H1 (cell line): ENCODE measurements around the gene THTPA. TPM values are rescaled to one million over a fixed set of nuclear protein-coding genes. Genes with fewer than 3 reads are reported as not detected.

Experiments used
- CTCF ChIA-PET: fragments of 300-600 bp; sonication (Branson Sonifier 250); formaldehyde crosslinking; loops from one replicate; lab custom pipeline; 2021; ENCODE audit not compliant: partially characterized antibody; lab: Charles Lee
- POLR2A ChIA-PET: fragments of 300-600 bp; sonication (Branson Sonifier 250); formaldehyde crosslinking; loops from one replicate; lab custom pipeline; 2021; ENCODE audit warnings: inconsistent platforms; ENCODE audit not compliant: partially characterized antibody; lab: Charles Lee
- DNase-seq, 2 experiments: peaks; one replicate each; pipeline versions ENCODE4 v3.0.0 to v3.0.0-alpha.2; 2010 to 2022; ENCODE audit warnings: low spot score in 2 of 2, low read depth in 1 of 2, mixed read lengths in 1 of 2
- FAIRE-seq: peaks from 2 replicates; lab custom pipeline; 2011; peaks lifted over from hg19 to GRCh38; lab: Jason Lieb, UNC
- H2AFZ ChIP-seq: 2 replicates; pipeline ENCODE4 v1.8.1; 2012; ENCODE audit warnings: low read length, inconsistent platforms
- H2AK5ac ChIP-seq: 2 replicates; pipeline ENCODE4 v1.6.1; 2013; ENCODE audit warnings: low read depth, low read length
- H2BK120ac ChIP-seq: replicated peaks from 2 replicates; pipeline ENCODE3; 2013; ENCODE audit warnings: low read depth, low read length, inconsistent platforms
- H2BK12ac ChIP-seq: 2 replicates; pipeline ENCODE4 v1.6.1; 2013; ENCODE audit warnings: low read depth, low read length
- H2BK15ac ChIP-seq: 2 replicates; pipeline ENCODE4 v1.6.1; 2013; ENCODE audit warnings: low read length
- H2BK20ac ChIP-seq: 2 replicates; pipeline ENCODE4 v1.6.1; 2013; ENCODE audit warnings: low read length
- H2BK5ac ChIP-seq: 2 replicates; pipeline ENCODE4 v1.6.1; 2013; ENCODE audit warnings: low read depth, low read length
- H3K14ac ChIP-seq: 2 replicates; pipeline ENCODE4 v1.6.1; 2013; ENCODE audit warnings: inconsistent platforms; ENCODE audit not compliant: insufficient read length
- H3K18ac ChIP-seq: 2 replicates; pipeline ENCODE4 v1.6.1; 2013; ENCODE audit warnings: low read length; ENCODE audit errors: extremely low read depth
- H3K23ac ChIP-seq: 2 replicates; pipeline ENCODE4 v1.6.1; 2013; ENCODE audit warnings: inconsistent platforms; ENCODE audit not compliant: insufficient read length
- H3K23me2 ChIP-seq: 2 replicates; pipeline ENCODE4 v1.6.1; 2013; ENCODE audit warnings: low read depth, low read length
- H3K27ac ChIP-seq: 2 replicates; pipeline ENCODE4 v1.6.1; 2011; ENCODE audit warnings: low read depth, low read length, inconsistent platforms
- H3K27me3 ChIP-seq, 4 experiments: replicated peaks in 1 of 4; 1 replicate in 1 of 4; 2 replicates in 3 of 4; pipeline versions ENCODE4 v1.6.1 to v1.8.1; 2011 to 2013; ENCODE audit warnings: low read length in 3 of 4, mild to moderate bottlenecking in 3 of 4, inconsistent platforms in 2 of 4, mixed read lengths in 2 of 4, moderate library complexity in 1 of 4; ENCODE audit not compliant: control insufficient read depth in 3 of 4, insufficient read depth in 3 of 4; ENCODE audit errors: extremely low read depth in 1 of 4
- H3K36me3 ChIP-seq, 4 experiments: 2 replicates each; pipeline versions ENCODE4 v1.6.1 to v1.8.1; 2011 to 2013; ENCODE audit warnings: mild to moderate bottlenecking in 4 of 4, low read length in 3 of 4, moderate library complexity in 2 of 4, control low read depth in 1 of 4, inconsistent platforms in 1 of 4; ENCODE audit not compliant: insufficient read depth in 4 of 4, control insufficient read depth in 2 of 4
- H3K4ac ChIP-seq: replicated peaks from 2 replicates; pipeline ENCODE3; 2013; ENCODE audit warnings: low read length, low read depth, mixed read lengths, inconsistent platforms; ENCODE audit not compliant: insufficient read length
- H3K4me1 ChIP-seq, 4 experiments: replicated peaks in 1 of 4; 1 replicate in 1 of 4; 2 replicates in 3 of 4; pipeline versions ENCODE4 v1.6.1 to v1.8.1; 2011 to 2013; ENCODE audit warnings: low read length in 3 of 4, inconsistent platforms in 2 of 4, mixed read lengths in 1 of 4; ENCODE audit not compliant: insufficient read depth in 4 of 4, control insufficient read depth in 3 of 4
- H3K4me2 ChIP-seq, 2 experiments: 2 replicates each; pipeline versions ENCODE4 v1.6.1 to v1.8.1; 2011 to 2013; ENCODE audit warnings: low read depth in 2 of 2, low read length in 2 of 2, control low read depth in 1 of 2, inconsistent platforms in 1 of 2, mild to moderate bottlenecking in 1 of 2; ENCODE audit not compliant: insufficient read depth in 1 of 2
- H3K4me3 ChIP-seq, 4 experiments: fragments of 200-600, 300-600 bp in 1 of 4; sonication (generic), shearing (Covaris generic), sonication (Bioruptor Twin) in 1 of 4; 2 replicates each; pipeline versions ENCODE4 v1.5.1 to v1.8.1; 2011 to 2016; ENCODE audit warnings: low read length in 4 of 4, low read depth in 3 of 4, control low read depth in 2 of 4, inconsistent platforms in 2 of 4, mild to moderate bottlenecking in 2 of 4, mixed read lengths in 1 of 4, moderate library complexity in 1 of 4; ENCODE audit not compliant: insufficient read depth in 2 of 4; ENCODE audit errors: extremely low read depth in 1 of 4
- H3K56ac ChIP-seq: replicated peaks from 2 replicates; pipeline ENCODE3; 2013; ENCODE audit warnings: low read depth, mild to moderate bottlenecking, mixed read lengths, low read length, inconsistent platforms; ENCODE audit not compliant: insufficient read length
- H3K79me1 ChIP-seq: 2 replicates; pipeline ENCODE4 v1.6.1; 2013; ENCODE audit warnings: low read depth, low read length, control low read depth
- H3K79me2 ChIP-seq, 2 experiments: 2 replicates each; pipeline versions ENCODE4 v1.6.1 to v1.8.1; 2012 to 2013; ENCODE audit warnings: low read length in 2 of 2, mild to moderate bottlenecking in 2 of 2, inconsistent platforms in 1 of 2; ENCODE audit not compliant: insufficient read depth in 2 of 2, control insufficient read depth in 1 of 2
- H3K9ac ChIP-seq, 4 experiments: replicated peaks in 1 of 4; 1 replicate in 1 of 4; 2 replicates in 3 of 4; pipeline versions ENCODE4 v1.6.1 to v1.8.1; 2011 to 2013; ENCODE audit warnings: low read depth in 3 of 4, low read length in 3 of 4, control low read depth in 2 of 4, mild to moderate bottlenecking in 2 of 4, moderate library complexity in 2 of 4, inconsistent platforms in 1 of 4; ENCODE audit errors: extremely low read depth in 1 of 4
- H3K9me3 ChIP-seq, 2 experiments: 2 replicates each; pipeline versions ENCODE4 v1.6.1 to v1.8.1; 2012 to 2013; ENCODE audit warnings: mild to moderate bottlenecking in 2 of 2, moderate library complexity in 2 of 2, control low read depth in 1 of 2, inconsistent platforms in 1 of 2, low read depth in 1 of 2, low read length in 1 of 2, mixed read lengths in 1 of 2; ENCODE audit not compliant: insufficient read depth in 2 of 2
- H4K20me1 ChIP-seq, 2 experiments: replicated peaks in 1 of 2; 2 replicates each; pipeline versions ENCODE3 to v1.8.1; 2011 to 2013; ENCODE audit warnings: inconsistent platforms in 2 of 2, low read length in 2 of 2, mild to moderate bottlenecking in 1 of 2; ENCODE audit not compliant: insufficient read depth in 2 of 2, control insufficient read depth in 1 of 2
- H4K5ac ChIP-seq: 2 replicates; pipeline ENCODE4 v1.6.1; 2013; ENCODE audit warnings: low read length, low read depth, mixed read lengths, inconsistent platforms; ENCODE audit not compliant: insufficient read length
- H4K8ac ChIP-seq: 2 replicates; pipeline ENCODE4 v1.8.0; 2013; ENCODE audit warnings: mild to moderate bottlenecking, moderate library complexity, low read length, inconsistent platforms; ENCODE audit not compliant: insufficient read depth; ENCODE audit errors: extremely low read depth
- H4K91ac ChIP-seq: replicated peaks from 2 replicates; pipeline ENCODE3; 2013; ENCODE audit warnings: low read length, mixed read lengths, inconsistent platforms; ENCODE audit not compliant: insufficient read length
- ASH2L ChIP-seq: fragments of 200-600, 300-600 bp; sonication (generic); IDR thresholded peaks from one replicate; pipeline ENCODE4 v1.7.1; 2017; ENCODE audit warnings: low read length
- BCL11A ChIP-seq, 2 experiments: IDR thresholded peaks; one replicate each; pipeline ENCODE4 v1.6.1; 2011; ENCODE audit warnings: low read depth in 2 of 2, low read length in 2 of 2, mild to moderate bottlenecking in 2 of 2
- BRCA1 ChIP-seq: IDR thresholded peaks from 2 replicates; pipeline ENCODE4 v1.6.1; 2012; ENCODE audit warnings: low read depth, low read length, improper control_type of control experiment
- JUND ChIP-seq: IDR thresholded peaks from 2 replicates; pipeline ENCODE4 v1.6.1; 2011; ENCODE audit warnings: mild to moderate bottlenecking, improper control_type of control experiment, low read length
- RBBP5 ChIP-seq: IDR thresholded peaks from 2 replicates; pipeline ENCODE4 v1.7.1; 2012; ENCODE audit warnings: low read depth, mild to moderate bottlenecking, inconsistent platforms, low read length, moderate library complexity, borderline replicate concordance
- YY1 ChIP-seq: IDR thresholded peaks from 2 replicates; pipeline ENCODE4 v1.6.1; 2011; ENCODE audit warnings: low read depth, mild to moderate bottlenecking, low read length
- ZNF274 ChIP-seq: IDR thresholded peaks from 2 replicates; pipeline ENCODE4 v1.7.0; 2012; ENCODE audit warnings: low read length, borderline replicate concordance; ENCODE audit errors: extremely low read depth
- WGBS, 2 experiments: shearing (Covaris generic) in 1 of 2; methylation state at CpG; one replicate each; pipeline versions ENCODE4 v1.1.6 to v1.1.7; 2013 to 2015; ENCODE audit warnings: low lambda C conversion rate in 2 of 2, mixed read lengths in 2 of 2, inconsistent platforms in 1 of 2, low coverage in 1 of 2, missing lambda C conversion rate in 1 of 2; ENCODE audit not compliant: insufficient replicate concordance in 2 of 2, insufficient coverage in 1 of 2, insufficient read length in 1 of 2; ENCODE audit errors: extremely low coverage in 1 of 2, missing lambda C conversion rate in 1 of 2; 5-methylcytosine and 5-hydroxymethylcytosine counted together
- polyA plus RNA-seq, 7 experiments: library from polyadenylated mRNA; depleted of rRNA in 3 of 7; stranded (reverse) in 5 of 7; unstranded in 2 of 7; fragments of >200 nt in 5 of 7; fragments of 200-250 nt in 2 of 7; gene quantifications; 1 replicate in 5 of 7; 2 replicates in 1 of 7; 4 replicates in 1 of 7; pipeline versions ENCODE4 v1.2.1 to v1.2.3, GENCODE V29; 2011 to 2013; ENCODE audit warnings: missing spikeins in 2 of 7, mixed read lengths in 2 of 7
- total RNA-seq: library from RNA; stranded (reverse); fragmentation: NEBNext Ultra II Directional; extraction: Animal tissue kit (Norgen Biotek cat#: 25700); gene quantifications from 2 replicates; pipeline ENCODE4 v1.2.1, GENCODE V29; 2021
- TF ChIP-seq, protein P1 (sequence below): IDR thresholded peaks from 2 replicates; pipeline ENCODE4 v1.6.1; 2011; ENCODE audit warnings: low read length, improper control_type of control experiment

The THTPA gene
- total and polyA plus RNA-seq, 2 of the 8 experiments (the other 6 are each of a cell fraction or from before 2014, with no cell fraction given) = 16.6 to 19.0 TPM

DNA sequence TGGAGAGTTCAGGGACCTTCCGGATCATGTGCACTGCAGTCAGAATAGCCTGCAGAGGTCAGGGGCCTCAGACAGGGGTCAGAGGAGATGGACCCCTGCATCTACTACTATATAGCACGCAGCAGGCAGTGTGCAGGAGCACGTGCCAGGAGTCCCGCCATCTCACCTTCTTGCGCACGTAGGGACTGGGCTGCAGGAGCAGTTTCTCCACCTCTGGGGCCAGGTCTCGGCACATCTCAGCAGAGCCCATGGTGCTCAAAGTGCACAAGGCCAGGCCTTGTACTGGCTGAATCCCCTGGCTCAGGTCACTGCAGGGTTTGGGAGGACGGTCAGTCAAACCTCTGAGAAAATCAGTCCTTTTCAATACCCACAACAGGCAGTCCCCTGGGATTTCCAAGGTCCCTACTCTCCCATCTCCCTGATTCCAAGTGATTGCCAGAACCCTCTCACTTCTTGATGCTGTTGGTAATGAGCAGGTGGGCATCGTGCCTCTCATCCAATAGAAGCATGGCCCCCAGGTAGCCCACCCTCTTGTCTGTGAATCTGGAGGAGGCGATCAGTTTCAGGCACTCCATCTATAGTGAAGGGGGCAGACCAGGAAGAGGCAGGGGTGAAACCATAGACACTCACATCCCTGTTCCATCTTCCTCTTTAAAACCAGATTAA lies 10.2 kb downstream of the THTPA start:
- peak overlapping the region in 3 of 4 experiments; percentile 52 to 68 (median 66); a peak in 5 of 8 replicates for H3K4me3 ChIP-seq
- peaks cover 5 to 15% (median 11%) of the 10 kb centered on the region in 4 experiments; a peak in 7 of 8 replicates for H3K36me3 ChIP-seq
- H2BK12ac ChIP-seq = no peak overlapping the region
- no peak overlapping the region for H3K56ac ChIP-seq
- TF ChIP-seq BCL11A (IDR thresholded peaks at IDR 0.05; ENCODE audit: low read depth in 2 of 2, low read length in 2 of 2) (no peak), ASH2L (no peak), BRCA1 (no peak), ZNF274 (no peak), JUND (no peak), RBBP5 (no peak), YY1 (no peak)
- TF ChIP-seq, protein P1, sequence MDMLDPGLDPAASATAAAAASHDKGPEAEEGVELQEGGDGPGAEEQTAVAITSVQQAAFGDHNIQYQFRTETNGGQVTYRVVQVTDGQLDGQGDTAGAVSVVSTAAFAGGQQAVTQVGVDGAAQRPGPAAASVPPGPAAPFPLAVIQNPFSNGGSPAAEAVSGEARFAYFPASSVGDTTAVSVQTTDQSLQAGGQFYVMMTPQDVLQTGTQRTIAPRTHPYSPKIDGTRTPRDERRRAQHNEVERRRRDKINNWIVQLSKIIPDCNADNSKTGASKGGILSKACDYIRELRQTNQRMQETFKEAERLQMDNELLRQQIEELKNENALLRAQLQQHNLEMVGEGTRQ = no peak
- H3K18ac ChIP-seq = no peak overlapping the region
- no peak overlapping the region for H2BK15ac ChIP-seq
- H2AK5ac ChIP-seq = no peak overlapping the region
- DNase-seq (no peak), FAIRE-seq (no peak)
- no peak overlapping the region for H4K5ac ChIP-seq
- H4K20me1 ChIP-seq = peaks cover 0 to 3% of the 10 kb centered on the region in 2 experiments
- no peak overlapping the region for H2BK20ac ChIP-seq
- peak overlapping the region in 1 of 4 experiments; percentile 13; a peak in 1 of 7 replicates for H3K9ac ChIP-seq
- H3K27ac ChIP-seq = no peak overlapping the region
- H2AFZ ChIP-seq = no peak overlapping the region
- no peaks in the 10 kb centered on the region for H3K79me1 ChIP-seq
- H3K23me2 ChIP-seq = peaks cover 7% of the 10 kb centered on the region; the same call in 1 of the 2 replicates
- no peaks in the 10 kb centered on the region for H3K79me2 ChIP-seq
- H2BK5ac ChIP-seq = no peak overlapping the region
- H4K91ac ChIP-seq = no peak overlapping the region
- no peak overlapping the region for H3K23ac ChIP-seq
- no peak overlapping the region for H4K8ac ChIP-seq
- H3K4me1 ChIP-seq = peaks cover 8 to 21% (median 11%) of the 10 kb centered on the region in 4 experiments
- H3K9me3 ChIP-seq = no peaks in the 10 kb centered on the region
- no peaks in the 10 kb centered on the region for H3K27me3 ChIP-seq
- no peak overlapping the region for H3K14ac ChIP-seq
- CTCF ChIA-PET = interaction anchor here (0.9 to 70.5 kb wide), 4 partner anchors 9 to 344 kb away, joined by 3 to 2092 read pairs (median 659); partner anchors contain the start of gene NGDN
- no peak overlapping the region for H3K4ac ChIP-seq
- POLR2A ChIA-PET = interaction anchor here (0.8 to 52.7 kb wide), 9 partner anchors 8 to 239 kb away, joined by 3 to 1523 read pairs (median 6); partner anchors contain the start of genes NGDN, THTPA and ZFHX2
- WGBS, 2 experiments = 92% methylated on average over 10 of the region's 10 CpGs; no CpG with 5 or more reads in 1 of the 2 experiments
- no peak overlapping the region for H2BK120ac ChIP-seq
- H3K4me2 ChIP-seq = peak overlapping the region; percentile 91 to 94
